GM23338 (cell line): ENCODE results near the gene PAX5. TPM values are rescaled to one million over a fixed set of nuclear protein-coding genes. Genes with fewer than 3 reads are reported as not detected.

Experiments used
- ATAC-seq: fragments of 200-7000 bp; cut with Tn5 transposase; 3 replicates; pipeline ENCODE4 v1.9.1; 2020
- DNase-seq: peaks from one replicate; pipeline ENCODE4 v3.0.0-alpha.2; 2015; ENCODE audit warnings: low spot score
- H2AFZ ChIP-seq: fragments of 200-600 bp; sonication (generic); 2 replicates; pipeline ENCODE4 v1.8.0; 2016; ENCODE audit warnings: antibody characterized with exemption, mild to moderate bottlenecking, moderate library complexity
- H3F3A ChIP-seq: fragments of 200-600 bp; sonication (generic); replicated peaks from 2 replicates; pipeline ENCODE4 v1.8.0; 2017; ENCODE audit warnings: antibody characterized with exemption, mixed run types, low read depth
- H3K27ac ChIP-seq: fragments of 200-600 bp; sonication (generic); 2 replicates; pipeline ENCODE4 v1.6.1; 2016; ENCODE audit warnings: low read depth
- H3K27me3 ChIP-seq: fragments of 200-600 bp; sonication (generic); 2 replicates; pipeline ENCODE4 v1.8.0; 2016; ENCODE audit warnings: mild to moderate bottlenecking, mixed run types, moderate library complexity; ENCODE audit not compliant: insufficient read depth
- H3K36me3 ChIP-seq: fragments of 200-600 bp; sonication (generic); 2 replicates; pipeline ENCODE4 v1.8.0; 2016; ENCODE audit warnings: mild to moderate bottlenecking; ENCODE audit not compliant: insufficient read depth
- H3K4me1 ChIP-seq: fragments of 200-600 bp; sonication (generic); 2 replicates; pipeline ENCODE4 v1.8.0; 2016; ENCODE audit warnings: mild to moderate bottlenecking, moderate library complexity; ENCODE audit not compliant: insufficient read depth
- H3K4me2 ChIP-seq: fragments of 200-600 bp; sonication (generic); 2 replicates; pipeline ENCODE4 v1.7.1; 2017; ENCODE audit warnings: mixed run types
- H3K4me3 ChIP-seq: fragments of 200-600 bp; sonication (generic); 2 replicates; pipeline ENCODE4 v1.6.1; 2016; ENCODE audit warnings: mixed run types
- H3K79me2 ChIP-seq: fragments of 200-600 bp; sonication (generic); replicated peaks from 2 replicates; pipeline ENCODE4 v1.8.0; 2017; ENCODE audit warnings: mild to moderate bottlenecking; ENCODE audit not compliant: insufficient read depth
- H3K9me2 ChIP-seq: fragments of 200-600 bp; sonication (generic); 2 replicates; pipeline ENCODE4 v1.8.0; 2017; ENCODE audit not compliant: insufficient read depth
- H4K20me1 ChIP-seq: fragments of 200-600 bp; sonication (generic); replicated peaks from 2 replicates; pipeline ENCODE4 v1.8.0; 2017; ENCODE audit warnings: mild to moderate bottlenecking; ENCODE audit not compliant: insufficient read depth
- H3K27ac Mint-ChIP-seq: 2 replicates; pipeline ENCODE4 v1.8.0; 2020; ENCODE audit warnings: inconsistent platforms, mild to moderate bottlenecking, moderate library complexity, mixed read lengths
- H3K27me3 Mint-ChIP-seq: 3 replicates; pipeline ENCODE4 v1.8.0; 2022; ENCODE audit warnings: low read depth, mild to moderate bottlenecking, moderate library complexity, mixed read lengths, inconsistent platforms; ENCODE audit not compliant: insufficient read depth, poor library complexity
- H3K36me3 Mint-ChIP-seq: 3 replicates; pipeline ENCODE4 v1.8.0; 2021; ENCODE audit warnings: low read depth, mild to moderate bottlenecking, inconsistent platforms, moderate library complexity, mixed read lengths
- H3K4me1 Mint-ChIP-seq: 3 replicates; pipeline ENCODE4 v1.8.0; 2020; ENCODE audit warnings: mild to moderate bottlenecking, inconsistent platforms, mixed read lengths
- H3K4me3 Mint-ChIP-seq: 3 replicates; pipeline ENCODE4 v1.8.0; 2021; ENCODE audit warnings: moderate library complexity, mild to moderate bottlenecking, inconsistent platforms, mixed read lengths
- H3K9me3 Mint-ChIP-seq: 3 replicates; pipeline ENCODE4 v1.8.0; 2020; ENCODE audit warnings: moderate library complexity, mild to moderate bottlenecking, inconsistent platforms, mixed read lengths
- CREB1 ChIP-seq: fragments of 250-450 bp; sonication (Bioruptor Pico); IDR thresholded peaks from 2 replicates; pipeline ENCODE4 v1.5.0; 2020; ENCODE audit warnings: low read depth, mild to moderate bottlenecking, moderate library complexity
- CTCF ChIP-seq, 2 experiments: fragments of 200-600 bp in 1 of 2; sonication (generic) in 1 of 2; conservative IDR thresholded peaks; 2 replicates each; pipeline versions ENCODE4 v1.5.1 to v1.6.1; 2016 to 2017; ENCODE audit warnings: antibody characterized with exemption in 2 of 2, low read depth in 2 of 2, mild to moderate bottlenecking in 2 of 2, moderate library complexity in 1 of 2
- ETS1 ChIP-seq: IDR thresholded peaks from 2 replicates; pipeline ENCODE4 v1.6.1; 2016; ENCODE audit warnings: antibody characterized with exemption
- EZH2 ChIP-seq: fragments of 200-600 bp; sonication (generic); IDR thresholded peaks from one replicate; pipeline ENCODE4 v1.8.0; 2017; ENCODE audit warnings: antibody characterized with exemption, mild to moderate bottlenecking, low read depth; ENCODE audit not compliant: unreplicated experiment
- EZH2phosphoT487 ChIP-seq: fragments of 200-600 bp; sonication (generic); IDR thresholded peaks from one replicate; pipeline ENCODE4 v1.8.1; 2018; ENCODE audit warnings: antibody characterized with exemption; ENCODE audit not compliant: unreplicated experiment
- JUNB ChIP-seq: IDR thresholded peaks from one replicate; pipeline ENCODE4 v1.6.1; 2016; ENCODE audit warnings: antibody characterized with exemption; ENCODE audit not compliant: unreplicated experiment
- NANOG ChIP-seq: IDR thresholded peaks from 2 replicates; pipeline ENCODE4 v1.6.1; 2016; ENCODE audit warnings: antibody characterized with exemption, borderline replicate concordance
- POLR2AphosphoS5 ChIP-seq: IDR thresholded peaks from 2 replicates; pipeline ENCODE4 v1.6.1; 2016; ENCODE audit warnings: antibody characterized with exemption, low read depth
- REST ChIP-seq: IDR thresholded peaks from one replicate; pipeline ENCODE4 v1.6.1; 2018; ENCODE audit warnings: antibody characterized with exemption; ENCODE audit not compliant: unreplicated experiment
- STAT1 ChIP-seq: IDR thresholded peaks from one replicate; pipeline ENCODE4 v1.6.1; 2016; ENCODE audit warnings: antibody characterized with exemption; ENCODE audit not compliant: unreplicated experiment
- ZNF114 ChIP-seq: fragments of 250-450 bp; sonication (Bioruptor Pico); IDR thresholded peaks from 2 replicates; pipeline ENCODE4 v1.5.0; 2020; ENCODE audit warnings: mild to moderate bottlenecking, moderate library complexity
- ZNF331 ChIP-seq: fragments of 250-450 bp; sonication (Bioruptor Pico); IDR thresholded peaks from 2 replicates; pipeline ENCODE4 v1.5.0; 2020; ENCODE audit warnings: low read depth, mild to moderate bottlenecking, moderate library complexity
- polyA plus RNA-seq: library from polyadenylated mRNA; unstranded; fragments of >200 nt; fragmentation: Nextera tagmentation; extraction: Ambion mirVana; gene quantifications from 2 replicates; pipeline ENCODE4 v1.2.1, GENCODE V29; 2016
- total RNA-seq: library from RNA; depleted of rRNA; stranded (reverse); fragments of >200 nt; shearing (Covaris generic); gene quantifications from 2 replicates; pipeline ENCODE4 v1.2.3, GENCODE V29; 2014
- TF ChIP-seq, protein P1 (sequence below): fragments of 250-450 bp; sonication (Bioruptor Pico); IDR thresholded peaks from 2 replicates; pipeline ENCODE4 v1.5.0; 2020; ENCODE audit warnings: mild to moderate bottlenecking, moderate library complexity

The PAX5 gene
- total and polyA plus RNA-seq, 2 experiments from 2014 or later, result 0.17 to 0.60 TPM

GRCh38 chr9:36933676-36934215 is 100.3 kb downstream of the PAX5 start:
- H3K79me2 ChIP-seq, result no peaks in the 10 kb centered on the region
- H3K9me3 Mint-ChIP-seq, result peaks cover 9% of the 10 kb centered on the region; the same call in 2 of the 3 replicates
- H2AFZ ChIP-seq, result no peak overlapping the region
- TF ChIP-seq ZNF331 (CRISPR knock-in tag) (no peak), POLR2AphosphoS5 (no peak), STAT1 (no peak), EZH2 (no peak), NANOG (no peak), CTCF (conservative IDR thresholded peaks at IDR 0.05; ENCODE audit: low read depth in 2 of 2) (no peak), JUNB (no peak), ZNF114 (no peak), CREB1 (CRISPR knock-in tag) (no peak), REST (no peak), EZH2phosphoT487 (no peak), ETS1 (no peak)
- TF ChIP-seq, protein P1, sequence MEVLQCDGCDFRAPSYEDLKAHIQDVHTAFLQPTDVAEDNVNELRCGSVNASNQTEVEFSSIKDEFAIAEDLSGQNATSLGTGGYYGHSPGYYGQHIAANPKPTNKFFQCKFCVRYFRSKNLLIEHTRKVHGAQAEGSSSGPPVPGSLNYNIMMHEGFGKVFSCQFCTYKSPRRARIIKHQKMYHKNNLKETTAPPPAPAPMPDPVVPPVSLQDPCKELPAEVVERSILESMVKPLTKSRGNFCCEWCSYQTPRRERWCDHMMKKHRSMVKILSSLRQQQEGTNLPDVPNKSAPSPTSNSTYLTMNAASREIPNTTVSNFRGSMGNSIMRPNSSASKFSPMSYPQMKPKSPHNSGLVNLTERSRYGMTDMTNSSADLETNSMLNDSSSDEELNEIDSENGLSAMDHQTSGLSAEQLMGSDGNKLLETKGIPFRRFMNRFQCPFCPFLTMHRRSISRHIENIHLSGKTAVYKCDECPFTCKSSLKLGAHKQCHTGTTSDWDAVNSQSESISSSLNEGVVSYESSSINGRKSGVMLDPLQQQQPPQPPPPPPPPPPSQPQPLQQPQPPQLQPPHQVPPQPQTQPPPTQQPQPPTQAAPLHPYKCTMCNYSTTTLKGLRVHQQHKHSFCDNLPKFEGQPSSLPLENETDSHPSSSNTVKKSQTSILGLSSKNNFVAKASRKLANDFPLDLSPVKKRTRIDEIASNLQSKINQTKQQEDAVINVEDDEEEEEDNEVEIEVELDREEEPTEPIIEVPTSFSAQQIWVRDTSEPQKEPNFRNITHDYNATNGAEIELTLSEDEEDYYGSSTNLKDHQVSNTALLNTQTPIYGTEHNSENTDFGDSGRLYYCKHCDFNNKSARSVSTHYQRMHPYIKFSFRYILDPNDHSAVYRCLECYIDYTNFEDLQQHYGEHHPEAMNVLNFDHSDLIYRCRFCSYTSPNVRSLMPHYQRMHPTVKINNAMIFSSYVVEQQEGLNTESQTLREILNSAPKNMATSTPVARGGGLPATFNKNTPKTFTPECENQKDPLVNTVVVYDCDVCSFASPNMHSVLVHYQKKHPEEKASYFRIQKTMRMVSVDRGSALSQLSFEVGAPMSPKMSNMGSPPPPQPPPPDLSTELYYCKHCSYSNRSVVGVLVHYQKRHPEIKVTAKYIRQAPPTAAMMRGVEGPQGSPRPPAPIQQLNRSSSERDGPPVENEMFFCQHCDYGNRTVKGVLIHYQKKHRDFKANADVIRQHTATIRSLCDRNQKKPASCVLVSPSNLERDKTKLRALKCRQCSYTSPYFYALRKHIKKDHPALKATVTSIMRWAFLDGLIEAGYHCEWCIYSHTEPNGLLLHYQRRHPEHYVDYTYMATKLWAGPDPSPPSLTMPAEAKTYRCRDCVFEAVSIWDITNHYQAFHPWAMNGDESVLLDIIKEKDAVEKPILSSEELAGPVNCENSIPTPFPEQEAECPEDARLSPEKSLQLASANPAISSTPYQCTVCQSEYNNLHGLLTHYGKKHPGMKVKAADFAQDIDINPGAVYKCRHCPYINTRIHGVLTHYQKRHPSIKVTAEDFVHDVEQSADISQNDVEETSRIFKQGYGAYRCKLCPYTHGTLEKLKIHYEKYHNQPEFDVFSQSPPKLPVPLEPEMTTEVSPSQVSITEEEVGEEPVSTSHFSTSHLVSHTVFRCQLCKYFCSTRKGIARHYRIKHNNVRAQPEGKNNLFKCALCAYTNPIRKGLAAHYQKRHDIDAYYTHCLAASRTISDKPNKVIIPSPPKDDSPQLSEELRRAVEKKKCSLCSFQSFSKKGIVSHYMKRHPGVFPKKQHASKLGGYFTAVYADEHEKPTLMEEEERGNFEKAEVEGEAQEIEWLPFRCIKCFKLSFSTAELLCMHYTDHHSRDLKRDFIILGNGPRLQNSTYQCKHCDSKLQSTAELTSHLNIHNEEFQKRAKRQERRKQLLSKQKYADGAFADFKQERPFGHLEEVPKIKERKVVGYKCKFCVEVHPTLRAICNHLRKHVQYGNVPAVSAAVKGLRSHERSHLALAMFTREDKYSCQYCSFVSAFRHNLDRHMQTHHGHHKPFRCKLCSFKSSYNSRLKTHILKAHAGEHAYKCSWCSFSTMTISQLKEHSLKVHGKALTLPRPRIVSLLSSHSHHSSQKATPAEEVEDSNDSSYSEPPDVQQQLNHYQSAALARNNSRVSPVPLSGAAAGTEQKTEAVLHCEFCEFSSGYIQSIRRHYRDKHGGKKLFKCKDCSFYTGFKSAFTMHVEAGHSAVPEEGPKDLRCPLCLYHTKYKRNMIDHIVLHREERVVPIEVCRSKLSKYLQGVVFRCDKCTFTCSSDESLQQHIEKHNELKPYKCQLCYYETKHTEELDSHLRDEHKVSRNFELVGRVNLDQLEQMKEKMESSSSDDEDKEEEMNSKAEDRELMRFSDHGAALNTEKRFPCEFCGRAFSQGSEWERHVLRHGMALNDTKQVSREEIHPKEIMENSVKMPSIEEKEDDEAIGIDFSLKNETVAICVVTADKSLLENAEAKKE, result no peak
- H3K9me2 ChIP-seq, result no peaks in the 10 kb centered on the region
- peaks cover 18% of the 10 kb centered on the region for H3K4me1 Mint-ChIP-seq
- H4K20me1 ChIP-seq, result no peaks in the 10 kb centered on the region
- no peaks in the 10 kb centered on the region for H3K36me3 ChIP-seq
- no peak overlapping the region for H3K27ac ChIP-seq
- peaks cover 18% of the 10 kb centered on the region for H3K4me1 ChIP-seq
- no peak overlapping the region for H3K4me3 ChIP-seq
- H3K4me3 Mint-ChIP-seq, result no peak overlapping the region
- no peak for ATAC-seq
- no peak for DNase-seq
- H3K27me3 Mint-ChIP-seq, result peaks cover 5% of the 10 kb centered on the region
- no peaks in the 10 kb centered on the region for H3F3A ChIP-seq
- H3K27me3 ChIP-seq, result no peaks in the 10 kb centered on the region
- no peak overlapping the region for H3K4me2 ChIP-seq
- H3K36me3 Mint-ChIP-seq, result no peaks in the 10 kb centered on the region
- no peak overlapping the region for H3K27ac Mint-ChIP-seq
